ENCODE data around the gene RBMS3.

Gene RBMS3

GRCh38 chr3:29552051-29552450 lies 271.2 kb downstream of the RBMS3 start:
- no peak for TF ChIP-seq CTCF (IDR thresholded peaks at IDR 0.05; ENCODE audit: low read depth, low read length, missing control alignments)
- H3K4me3 ChIP-seq (replicated peaks; ENCODE audit: low read depth, low read length) = no peak overlapping the region

GRCh38 chr3:29554566-29554965 lies 273.7 kb downstream of the RBMS3 start:
- DNase-seq (ENCODE audit: extremely low read depth, low read depth) = no peak
- no peak overlapping the region for H3K4me3 ChIP-seq (replicated peaks; ENCODE audit: low read depth, low read length)
- no peak for TF ChIP-seq CTCF (IDR thresholded peaks at IDR 0.05; ENCODE audit: low read depth, low read length, missing control alignments)

More at GRCh38 chr3:29552051-29552450, 271.2 kb downstream of the RBMS3 start:
- no peak for DNase-seq (ENCODE audit: extremely low read depth, low read depth)

- H3K4me3 ChIP-seq (replicated peaks; ENCODE audit: low read depth, low read length) = no peak overlapping the region
- no peak for DNase-seq (ENCODE audit: extremely low read depth, low read depth)
- TF ChIP-seq CTCF (IDR thresholded peaks at IDR 0.05; ENCODE audit: low read depth, low read length, missing control alignments) = no peak
Observed at GRCh38 chr3:29555590-29555989, 274.7 kb downstream of the RBMS3 start.

GRCh38 chr3:29557186-29557585 lies 276.3 kb downstream of the RBMS3 start:
- no peak overlapping the region for H3K4me3 ChIP-seq (replicated peaks; ENCODE audit: low read depth, low read length)
- DNase-seq (ENCODE audit: extremely low read depth, low read depth) = no peak
- TF ChIP-seq CTCF (IDR thresholded peaks at IDR 0.05; ENCODE audit: low read depth, low read length, missing control alignments) = no peak

- TF ChIP-seq CTCF (IDR thresholded peaks at IDR 0.05; ENCODE audit: low read depth, low read length, missing control alignments) = no peak
- DNase-seq (ENCODE audit: extremely low read depth, low read depth) = no peak
- H3K4me3 ChIP-seq (replicated peaks; ENCODE audit: low read depth, low read length) = no peak overlapping the region
Observed at GRCh38 chr3:29557825-29558224, 277.0 kb downstream of the RBMS3 start.

GRCh38 chr3:29559741-29560465 lies 279.0 kb downstream of the RBMS3 start:
- DNase-seq (ENCODE audit: extremely low read depth, low read depth) = no peak
- no peak for TF ChIP-seq CTCF (IDR thresholded peaks at IDR 0.05; ENCODE audit: low read depth, low read length, missing control alignments)
- H3K4me3 ChIP-seq (replicated peaks; ENCODE audit: low read depth, low read length) = no peak overlapping the region

All from HFF-Myc (cell line).